SK-N-MC (cell line): ENCODE data around the gene VPS41.

ENCODE experiments used
- DNase-seq: peaks from one replicate; pipeline ENCODE4 v3.0.0-alpha.2; 2011; ENCODE audit warnings: low read depth, low spot score
- H3K27ac ChIP-seq: fragments of 200-600 bp; sonication (generic); 2 replicates; pipeline ENCODE4 v1.5.1; 2016; ENCODE audit warnings: mixed run types
- H3K36me3 ChIP-seq: fragments of 200-600 bp; sonication (generic); 2 replicates; pipeline ENCODE4 v1.6.1; 2017; ENCODE audit warnings: antibody characterized with exemption, low read length, mixed read lengths; ENCODE audit not compliant: insufficient read depth
- H3K4me3 ChIP-seq: fragments of 200-600 bp; sonication (generic); 2 replicates; pipeline ENCODE4 v1.5.1; 2016
- H3K9ac ChIP-seq: fragments of 200-600 bp; sonication (generic); 2 replicates; pipeline ENCODE4 v1.8.0; 2017; ENCODE audit warnings: mixed run types, mixed read lengths; ENCODE audit not compliant: insufficient read length
- H3K9me3 ChIP-seq: fragments of 200-600 bp; sonication (generic); 2 replicates; pipeline ENCODE4 v1.6.1; 2017; ENCODE audit warnings: low read depth, mild to moderate bottlenecking, antibody characterized with exemption, low read length, moderate library complexity, mixed read lengths
- EZH2 ChIP-seq: fragments of 200-600 bp; sonication (generic); IDR thresholded peaks from one replicate; pipeline ENCODE4 v1.6.1; 2017; ENCODE audit warnings: antibody characterized with exemption
- FOXP2 ChIP-seq: optimal IDR thresholded peaks from 2 replicates; pipeline ENCODE3; 2011; ENCODE audit warnings: mild to moderate bottlenecking, moderate library complexity; ENCODE audit not compliant: insufficient read depth; ENCODE audit errors: extremely low read length, control extremely low read depth
- POLR2AphosphoS5 ChIP-seq: IDR thresholded peaks from 2 replicates; pipeline ENCODE4 v1.6.1; 2012; ENCODE audit warnings: mild to moderate bottlenecking, low read depth, low read length, borderline replicate concordance

VPS41 gene

DNA sequence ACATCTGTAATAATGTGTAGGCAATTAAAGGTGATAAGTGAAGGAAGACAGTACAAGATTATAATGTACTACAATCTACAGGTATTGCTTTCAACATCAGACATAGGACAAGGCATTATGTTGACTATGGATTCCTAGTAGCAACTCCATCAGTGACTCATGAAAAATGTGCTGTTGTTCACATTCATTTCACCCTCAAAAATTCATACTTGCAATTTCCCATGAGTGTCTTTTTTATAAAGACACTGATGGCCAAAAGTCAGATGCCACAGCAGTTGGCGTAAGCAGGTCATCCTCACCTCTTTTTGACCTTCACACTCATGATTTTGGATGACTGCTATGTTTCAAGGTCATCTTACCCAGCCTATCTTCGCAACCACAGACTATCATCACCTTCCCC is 177.8 kb downstream of the VPS41 start:
- Histone ChIP-seq H3K9me3 (no peaks in the 10 kb centered on the region), H3K27ac (no peak overlapping the region), H3K9ac (no peak overlapping the region), H3K36me3 (no peaks in the 10 kb centered on the region), H3K4me3 (no peak overlapping the region)
- no peak for TF ChIP-seq FOXP2
- no peak for TF ChIP-seq POLR2AphosphoS5
- no peak for TF ChIP-seq EZH2
- DNase-seq, result no peak

DNA sequence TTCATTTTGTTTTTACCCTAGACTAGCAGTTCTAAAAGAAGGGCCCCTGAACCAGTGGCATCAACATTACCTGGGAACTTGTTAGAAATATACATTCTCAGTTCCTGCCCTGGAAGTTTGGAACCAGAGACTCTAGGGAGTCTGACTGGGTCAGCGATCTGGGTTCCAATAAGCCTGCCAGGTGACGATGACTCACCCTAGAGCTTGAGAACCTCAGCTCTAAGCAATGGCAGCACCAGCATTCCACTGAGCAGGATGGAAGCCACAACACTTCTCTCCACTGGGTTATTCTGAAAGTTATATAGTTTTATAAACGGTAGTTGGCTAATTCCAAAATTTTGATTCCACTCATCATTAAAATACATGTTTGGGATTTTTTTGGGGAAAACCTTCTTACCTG is 180.8 kb downstream of the VPS41 start:
- Histone ChIP-seq H3K9ac (no peak overlapping the region), H3K9me3 (no peaks in the 10 kb centered on the region), H3K36me3 (no peaks in the 10 kb centered on the region), H3K4me3 (no peak overlapping the region), H3K27ac (no peak overlapping the region)
- no peak for DNase-seq
- TF ChIP-seq POLR2AphosphoS5 (no peak), EZH2 (no peak)

DNA sequence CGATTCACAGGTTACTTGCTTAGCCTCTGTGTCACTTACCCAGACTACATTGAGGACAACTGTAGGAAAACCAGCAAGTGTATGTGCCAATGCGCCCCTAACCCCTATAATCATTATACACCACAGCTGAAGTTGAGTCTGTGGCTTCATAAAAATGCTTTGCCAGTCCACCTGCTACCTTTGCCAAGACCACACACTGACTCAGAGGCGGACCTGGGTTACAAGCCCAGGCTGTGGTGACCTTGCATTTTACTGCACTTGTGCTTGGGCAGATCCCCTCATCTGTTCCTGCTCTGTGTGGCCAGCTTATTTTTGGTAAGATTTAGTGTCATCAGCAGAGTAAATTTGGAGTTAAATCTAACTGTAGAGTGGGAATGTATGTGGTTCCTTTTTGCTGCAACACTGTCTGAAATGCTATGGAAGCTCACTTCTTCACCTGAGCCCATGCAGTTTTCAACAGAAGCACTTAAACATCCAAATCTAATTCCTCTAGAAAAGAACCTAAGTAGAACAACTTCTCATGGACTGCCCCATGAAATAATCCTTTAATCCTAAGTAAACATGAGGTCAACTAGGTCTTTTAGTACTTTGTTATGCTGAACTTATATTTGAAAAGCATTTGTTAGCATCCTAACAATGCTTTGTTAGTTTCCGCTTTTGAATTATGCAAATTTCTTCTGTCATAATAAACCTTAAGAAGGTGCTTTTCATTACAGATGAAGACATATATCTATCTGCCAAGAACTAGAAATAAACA is 181.6 kb downstream of the VPS41 start:
- no peak overlapping the region for H3K27ac ChIP-seq
- H3K9ac ChIP-seq, result no peak overlapping the region
- TF ChIP-seq FOXP2, result no peak
- TF ChIP-seq POLR2AphosphoS5, result no peak
- TF ChIP-seq EZH2, result no peak
- H3K4me3 ChIP-seq, result no peak overlapping the region
- no peaks in the 10 kb centered on the region for H3K36me3 ChIP-seq
- no peak for DNase-seq
- H3K9me3 ChIP-seq, result no peaks in the 10 kb centered on the region

DNA sequence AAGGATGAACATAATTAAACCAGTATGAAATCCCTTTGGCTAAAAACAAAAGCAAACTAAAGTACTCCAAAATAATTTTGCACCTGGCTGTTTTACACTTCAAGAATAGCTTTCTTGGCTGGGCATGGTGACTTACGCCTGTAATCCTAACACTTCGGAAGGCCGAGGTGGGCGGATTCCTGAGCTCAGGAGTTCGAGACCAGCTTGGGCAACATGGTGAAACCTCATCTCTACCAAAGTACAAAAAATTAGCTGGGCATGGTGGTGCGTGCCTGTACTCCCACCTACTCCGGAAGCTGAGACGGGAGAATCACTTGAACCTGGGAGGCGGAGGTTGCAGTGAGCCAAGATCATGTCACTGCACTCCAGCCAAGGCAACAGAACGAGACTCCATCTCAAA is 185.7 kb downstream of the VPS41 start:
- Histone ChIP-seq H3K27ac (no peak overlapping the region), H3K36me3 (no peaks in the 10 kb centered on the region), H3K9ac (no peak overlapping the region), H3K4me3 (no peak overlapping the region), H3K9me3 (no peaks in the 10 kb centered on the region)
- no peak for DNase-seq
- TF ChIP-seq POLR2AphosphoS5, result no peak
- no peak for TF ChIP-seq EZH2
- TF ChIP-seq FOXP2, result no peak

DNA sequence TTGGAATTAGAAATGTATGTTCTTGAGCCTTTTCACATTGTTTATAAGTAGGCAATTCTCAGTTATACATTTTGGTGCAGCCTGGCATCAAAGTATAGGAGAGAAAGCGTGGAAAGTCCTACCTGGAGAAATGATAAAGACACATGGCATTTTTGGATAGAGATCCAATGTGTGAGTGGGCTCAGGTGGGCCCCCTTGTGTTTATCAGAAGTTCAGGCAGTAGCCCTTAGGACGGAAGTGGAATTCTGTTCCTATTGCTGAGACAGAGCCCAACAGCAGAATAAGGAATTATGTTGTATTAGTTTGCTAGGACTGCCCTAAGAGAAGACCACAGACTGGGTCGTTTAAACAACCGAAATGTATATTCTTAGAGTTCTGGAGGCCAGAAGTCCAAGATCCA is 192.6 kb downstream of the VPS41 start:
- H3K36me3 ChIP-seq, result no peaks in the 10 kb centered on the region
- H3K27ac ChIP-seq, result no peak overlapping the region
- TF ChIP-seq POLR2AphosphoS5 (no peak), EZH2 (no peak), FOXP2 (no peak)
- H3K9me3 ChIP-seq, result no peaks in the 10 kb centered on the region
- H3K4me3 ChIP-seq, result no peak overlapping the region
- no peak for DNase-seq
- H3K9ac ChIP-seq, result no peak overlapping the region

DNA sequence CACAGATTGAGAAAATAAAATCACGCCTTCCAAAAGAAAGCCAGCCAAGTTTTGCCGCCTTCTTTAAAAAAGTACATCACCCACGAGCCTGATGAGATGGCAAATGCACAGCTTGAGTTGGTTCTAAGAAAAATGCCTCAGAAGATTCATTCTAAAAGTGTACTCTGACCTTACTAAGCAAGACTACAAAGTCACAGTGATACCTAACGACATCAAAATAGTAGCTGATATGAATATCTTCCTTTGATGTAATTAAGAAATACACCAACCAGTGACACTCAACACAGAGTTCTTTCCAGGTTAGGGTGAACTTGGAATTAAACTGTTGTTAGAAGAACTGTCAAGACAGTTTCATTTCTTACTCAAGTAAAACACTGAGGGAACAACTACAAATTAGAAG is 199.9 kb downstream of the VPS41 start:
- Histone ChIP-seq H3K4me3 (no peak overlapping the region), H3K27ac (no peak overlapping the region), H3K9ac (no peak overlapping the region), H3K36me3 (no peaks in the 10 kb centered on the region), H3K9me3 (no peaks in the 10 kb centered on the region)
- DNase-seq, result no peak
- TF ChIP-seq POLR2AphosphoS5, result no peak
- TF ChIP-seq FOXP2, result no peak
- TF ChIP-seq EZH2, result no peak

DNA sequence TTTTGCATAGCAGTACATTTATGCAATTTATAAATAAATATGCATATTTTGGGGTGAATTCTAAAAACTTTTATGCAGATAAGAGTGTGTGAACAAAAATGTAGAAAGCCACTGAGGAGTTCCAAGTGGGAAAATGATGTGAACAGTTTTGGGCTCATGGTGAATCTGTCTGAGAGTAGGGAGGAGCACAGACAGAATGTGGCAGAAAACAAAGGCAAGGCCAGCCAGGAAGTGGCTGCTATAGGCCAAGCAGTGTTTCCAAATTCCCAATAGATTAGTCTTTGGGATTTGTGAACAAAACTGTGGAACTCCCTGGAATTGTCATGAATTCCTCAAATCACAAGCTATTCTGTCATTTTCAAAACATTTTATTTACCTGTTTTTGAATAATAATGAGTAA is 204.2 kb downstream of the VPS41 start:
- Histone ChIP-seq H3K9me3 (no peaks in the 10 kb centered on the region), H3K27ac (no peak overlapping the region), H3K36me3 (no peaks in the 10 kb centered on the region), H3K4me3 (no peak overlapping the region), H3K9ac (no peak overlapping the region)
- DNase-seq, result no peak
- TF ChIP-seq POLR2AphosphoS5 (no peak), FOXP2 (no peak), EZH2 (no peak)

DNA sequence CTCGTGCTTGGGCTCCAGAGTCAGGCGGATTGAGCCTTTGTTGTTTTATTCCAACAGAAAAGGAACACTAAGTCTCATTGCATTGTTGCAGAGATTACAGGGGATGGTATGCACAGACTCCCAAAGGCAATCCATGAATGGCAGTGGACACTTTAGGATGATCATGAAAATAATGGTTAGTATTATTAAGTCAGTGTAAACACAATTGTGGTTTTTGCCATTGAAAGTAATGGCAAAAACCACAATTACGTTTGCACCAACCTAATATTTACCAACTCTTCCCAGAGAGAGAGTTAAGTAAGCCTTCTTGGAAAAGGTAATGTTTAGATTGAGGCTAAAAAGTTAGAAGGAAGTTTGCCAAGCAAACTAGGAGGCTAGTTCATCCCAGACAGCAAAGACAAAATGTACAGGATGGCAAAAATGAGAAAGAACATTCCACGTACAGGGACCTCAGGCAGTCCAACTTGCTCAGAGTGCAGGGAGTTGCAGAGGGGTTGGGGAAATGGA is 204.9 kb downstream of the VPS41 start:
- DNase-seq, result no peak
- TF ChIP-seq FOXP2 (no peak), POLR2AphosphoS5 (no peak), EZH2 (no peak)
- no peak overlapping the region for H3K4me3 ChIP-seq
- H3K36me3 ChIP-seq, result no peaks in the 10 kb centered on the region
- H3K9ac ChIP-seq, result no peak overlapping the region
- H3K9me3 ChIP-seq, result no peaks in the 10 kb centered on the region
- no peak overlapping the region for H3K27ac ChIP-seq

DNA sequence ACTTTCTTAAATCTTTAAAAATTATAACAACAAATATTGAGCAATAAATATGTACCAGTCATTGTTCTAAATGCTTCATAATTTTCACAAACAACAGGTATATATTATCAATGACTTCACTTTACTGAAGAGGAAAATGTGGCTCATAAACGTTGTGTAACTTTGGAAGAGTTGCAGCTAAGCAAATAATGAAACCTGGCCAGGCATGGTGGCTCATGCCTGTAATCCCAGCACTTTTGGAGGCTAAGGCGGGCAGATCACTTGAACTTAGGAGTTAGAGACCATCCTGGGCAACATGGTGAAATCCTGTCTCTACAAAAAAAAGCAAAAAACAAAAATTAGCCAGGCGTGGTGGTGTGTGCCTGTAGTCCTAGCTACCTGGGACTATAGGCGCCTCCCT is 205.9 kb downstream of the VPS41 start:
- no peak overlapping the region for H3K9ac ChIP-seq
- H3K27ac ChIP-seq, result no peak overlapping the region
- no peaks in the 10 kb centered on the region for H3K36me3 ChIP-seq
- H3K9me3 ChIP-seq, result no peaks in the 10 kb centered on the region
- TF ChIP-seq FOXP2 (no peak), EZH2 (no peak), POLR2AphosphoS5 (no peak)
- DNase-seq, result no peak
- no peak overlapping the region for H3K4me3 ChIP-seq
